Stimulated activated naive CD8-positive, alpha-beta T cell treated with anti-CD3 and anti-CD28 coated beads, Interleukin-15, Interleukin-2, amounts not matched to agents 100 U/mL and 50 U/mL, for 24 hours (primary cell): ENCODE measurements around the gene MRPL36.

Experiments used
- ATAC-seq: fragments of 150-1000 bp; cut with Tn5 transposase; one replicate; pipeline ENCODE4 v1.10.0; 2021
- DNase-seq: peaks from one replicate; pipeline ENCODE4 v3.0.0; 2021

MRPL36 gene

GRCh38 chr5:1764606-1764960, 35.1 kb downstream of the MRPL36 start:
- no peak for DNase-seq
- no peak for ATAC-seq

GRCh38 chr5:1763960-1764605, 35.6 kb downstream of the MRPL36 start:
- ATAC-seq, result no peak

GRCh38 chr5:1763548-1763911, 36.1 kb downstream of the MRPL36 start:
- ATAC-seq (peak; percentile 29), DNase-seq (peak; percentile 42)

More at GRCh38 chr5:1763960-1764605, 35.6 kb downstream of the MRPL36 start:
- no peak for DNase-seq

GRCh38 chr5:1762883-1763547, 36.6 kb downstream of the MRPL36 start:
- DNase-seq, result no peak
- no peak for ATAC-seq

GRCh38 chr5:1762121-1762882, 37.3 kb downstream of the MRPL36 start:
- DNase-seq (no peak), ATAC-seq (no peak)

- peak; percentile 17 for ATAC-seq
These were observed 38.2 kb downstream of the MRPL36 start for GRCh38 chr5:1761453-1761755.

GRCh38 chr5:1760656-1761452, 38.8 kb downstream of the MRPL36 start:
- DNase-seq (no peak), ATAC-seq (no peak)

More at GRCh38 chr5:1761453-1761755, 38.2 kb downstream of the MRPL36 start:
- DNase-seq, result no peak

GRCh38 chr5:1760231-1760630, 39.4 kb downstream of the MRPL36 start:
- ATAC-seq (no peak), DNase-seq (no peak)

GRCh38 chr5:1759378-1759970, 40.2 kb downstream of the MRPL36 start:
- no peak for DNase-seq

GRCh38 chr5:1758574-1758973, 41.1 kb downstream of the MRPL36 start:
- DNase-seq, result no peak
- no peak for ATAC-seq

More at GRCh38 chr5:1759378-1759970, 40.2 kb downstream of the MRPL36 start:
- no peak for ATAC-seq

GRCh38 chr5:1757511-1757910, 42.1 kb downstream of the MRPL36 start:
- ATAC-seq, result no peak
- DNase-seq, result no peak

GRCh38 chr5:1756481-1756880, 43.2 kb downstream of the MRPL36 start:
- no peak for ATAC-seq
- DNase-seq, result no peak

GRCh38 chr5:1755321-1755949, 44.2 kb downstream of the MRPL36 start:
- no peak for ATAC-seq
- no peak for DNase-seq

- DNase-seq (no peak), ATAC-seq (no peak)
These were observed 45.0 kb downstream of the MRPL36 start for GRCh38 chr5:1754531-1755220.

GRCh38 chr5:1753490-1753889, 46.1 kb downstream of the MRPL36 start:
- DNase-seq (no peak), ATAC-seq (no peak)

GRCh38 chr5:1752881-1753280, 46.8 kb downstream of the MRPL36 start:
- ATAC-seq, result no peak
- no peak for DNase-seq

- DNase-seq (no peak), ATAC-seq (no peak)
These were observed 47.5 kb downstream of the MRPL36 start for GRCh38 chr5:1751864-1752822.

GRCh38 chr5:1751026-1751863, 48.4 kb downstream of the MRPL36 start:
- DNase-seq (no peak), ATAC-seq (no peak)

- DNase-seq, result no peak
- ATAC-seq, result no peak
These were observed 49.2 kb downstream of the MRPL36 start for GRCh38 chr5:1750469-1750868.
